SK-N-MC (cell line): ENCODE results near the gene GTF3C1.

Experiments
- DNase-seq: peaks from one replicate; pipeline ENCODE4 v3.0.0-alpha.2; 2011; ENCODE audit warnings: low read depth, low spot score
- H3K27ac ChIP-seq: fragments of 200-600 bp; sonication (generic); 2 replicates; pipeline ENCODE4 v1.5.1; 2016; ENCODE audit warnings: mixed run types
- H3K36me3 ChIP-seq: fragments of 200-600 bp; sonication (generic); 2 replicates; pipeline ENCODE4 v1.6.1; 2017; ENCODE audit warnings: antibody characterized with exemption, low read length, mixed read lengths; ENCODE audit not compliant: insufficient read depth
- H3K4me3 ChIP-seq: fragments of 200-600 bp; sonication (generic); 2 replicates; pipeline ENCODE4 v1.5.1; 2016
- H3K9ac ChIP-seq: fragments of 200-600 bp; sonication (generic); 2 replicates; pipeline ENCODE4 v1.8.0; 2017; ENCODE audit warnings: mixed run types, mixed read lengths; ENCODE audit not compliant: insufficient read length
- H3K9me3 ChIP-seq: fragments of 200-600 bp; sonication (generic); 2 replicates; pipeline ENCODE4 v1.6.1; 2017; ENCODE audit warnings: low read depth, mild to moderate bottlenecking, antibody characterized with exemption, low read length, moderate library complexity, mixed read lengths
- EZH2 ChIP-seq: fragments of 200-600 bp; sonication (generic); IDR thresholded peaks from one replicate; pipeline ENCODE4 v1.6.1; 2017; ENCODE audit warnings: antibody characterized with exemption
- FOXP2 ChIP-seq: optimal IDR thresholded peaks from 2 replicates; pipeline ENCODE3; 2011; ENCODE audit warnings: mild to moderate bottlenecking, moderate library complexity; ENCODE audit not compliant: insufficient read depth; ENCODE audit errors: extremely low read length, control extremely low read depth
- POLR2AphosphoS5 ChIP-seq: IDR thresholded peaks from 2 replicates; pipeline ENCODE4 v1.6.1; 2012; ENCODE audit warnings: mild to moderate bottlenecking, low read depth, low read length, borderline replicate concordance

The GTF3C1 gene

DNA sequence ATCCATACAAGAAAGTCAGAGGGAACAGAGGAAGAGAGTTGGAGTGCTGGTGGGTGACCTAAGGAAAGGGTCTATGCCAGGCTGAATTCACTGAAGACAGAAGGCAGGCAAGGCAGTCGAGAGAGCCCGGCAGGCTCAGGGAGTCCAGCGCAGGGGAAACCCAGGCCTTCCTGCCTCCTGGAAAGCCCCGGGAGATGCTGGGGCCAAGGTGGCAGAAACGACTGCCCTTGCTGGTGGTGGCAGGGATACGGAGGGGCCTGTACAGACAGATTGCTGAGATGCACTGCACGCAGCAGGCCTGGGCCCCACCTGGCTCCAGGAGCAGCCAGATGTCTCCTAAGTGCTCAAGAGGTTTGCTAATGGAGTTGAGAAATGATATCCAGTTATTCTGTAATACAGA lies 59.8 kb downstream of the GTF3C1 start:
- TF ChIP-seq EZH2 (no peak), FOXP2 (no peak), POLR2AphosphoS5 (no peak)
- H3K36me3 ChIP-seq = peaks cover 79% of the 10 kb centered on the region
- DNase-seq = no peak
- no peak overlapping the region for H3K4me3 ChIP-seq
- no peak overlapping the region for H3K27ac ChIP-seq
- H3K9ac ChIP-seq = no peak overlapping the region
- no peaks in the 10 kb centered on the region for H3K9me3 ChIP-seq

DNA sequence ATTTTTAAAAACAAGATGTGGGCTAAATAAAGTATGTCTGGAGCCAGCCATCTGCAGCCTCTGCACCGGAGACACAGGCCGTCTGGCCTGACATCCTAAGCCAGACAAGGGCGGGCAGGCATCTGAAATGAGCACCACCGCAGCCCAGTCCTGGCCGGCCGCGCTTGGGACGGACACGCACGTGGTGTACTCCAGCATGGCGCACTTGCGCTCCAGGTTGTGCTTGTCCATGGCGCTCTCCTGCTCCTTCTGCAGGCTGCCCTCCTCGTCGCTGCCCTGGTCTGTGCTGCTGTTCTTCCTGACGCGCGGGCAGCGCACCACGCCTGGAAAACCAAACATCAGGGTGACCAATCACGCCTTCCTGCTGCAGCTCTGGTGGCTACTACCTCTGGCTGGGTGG lies 60.3 kb downstream of the GTF3C1 start:
- DNase-seq = no peak
- no peaks in the 10 kb centered on the region for H3K9me3 ChIP-seq
- no peak overlapping the region for H3K4me3 ChIP-seq
- no peak overlapping the region for H3K9ac ChIP-seq
- TF ChIP-seq FOXP2 (no peak), POLR2AphosphoS5 (no peak), EZH2 (no peak)
- H3K36me3 ChIP-seq = peaks cover 79% of the 10 kb centered on the region
- H3K27ac ChIP-seq = no peak overlapping the region

DNA sequence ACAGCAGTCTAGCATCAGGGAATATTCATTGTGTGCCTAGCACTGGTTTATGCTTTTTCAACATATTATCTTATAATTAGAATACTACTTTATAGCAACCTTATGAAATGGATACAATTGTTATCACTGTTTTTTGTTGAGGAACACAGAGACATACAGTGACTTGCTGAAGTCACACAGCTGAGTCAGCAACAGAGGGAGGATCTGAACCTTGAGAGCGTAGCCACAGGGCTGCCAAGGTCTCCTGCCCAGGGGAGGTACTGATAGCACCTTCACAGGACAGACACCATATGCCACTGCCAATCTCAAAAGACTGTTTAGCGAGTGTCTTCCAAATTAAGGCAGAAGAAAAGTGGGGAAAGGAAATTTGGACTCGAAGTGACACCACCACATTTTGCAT lies 63.0 kb downstream of the GTF3C1 start:
- Histone ChIP-seq H3K4me3 (no peak overlapping the region), H3K27ac (no peak overlapping the region), H3K9ac (no peak overlapping the region), H3K36me3 (peaks cover 86% of the 10 kb centered on the region; the same call in 1 of the 2 replicates), H3K9me3 (no peaks in the 10 kb centered on the region)
- DNase-seq = no peak
- TF ChIP-seq POLR2AphosphoS5 (no peak), FOXP2 (no peak), EZH2 (no peak)

DNA sequence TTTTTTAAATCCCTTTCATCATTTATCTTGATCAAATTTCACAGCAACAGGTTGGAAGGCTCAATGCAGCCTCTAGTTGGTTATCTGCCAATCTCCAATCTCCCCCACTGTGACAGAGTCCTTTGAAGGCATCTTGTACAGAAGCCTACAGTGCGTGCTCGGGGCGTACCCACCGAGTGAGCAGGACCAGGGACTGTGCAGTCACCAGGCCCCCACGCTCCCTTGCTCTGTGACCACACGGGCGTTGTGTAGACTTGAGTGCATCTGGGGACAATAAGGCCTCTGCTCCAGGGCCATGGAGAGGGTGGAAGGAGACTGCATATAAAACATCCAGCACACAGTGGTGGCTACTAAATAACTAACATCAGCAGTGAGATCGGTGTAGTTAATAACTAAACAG lies 63.4 kb downstream of the GTF3C1 start:
- TF ChIP-seq EZH2 = no peak
- TF ChIP-seq FOXP2 = no peak
- no peak for TF ChIP-seq POLR2AphosphoS5
- Histone ChIP-seq H3K9ac (no peak overlapping the region), H3K27ac (no peak overlapping the region), H3K9me3 (no peaks in the 10 kb centered on the region), H3K4me3 (no peak overlapping the region), H3K36me3 (peaks cover 86% of the 10 kb centered on the region; the same call in 1 of the 2 replicates)
- no peak for DNase-seq

DNA sequence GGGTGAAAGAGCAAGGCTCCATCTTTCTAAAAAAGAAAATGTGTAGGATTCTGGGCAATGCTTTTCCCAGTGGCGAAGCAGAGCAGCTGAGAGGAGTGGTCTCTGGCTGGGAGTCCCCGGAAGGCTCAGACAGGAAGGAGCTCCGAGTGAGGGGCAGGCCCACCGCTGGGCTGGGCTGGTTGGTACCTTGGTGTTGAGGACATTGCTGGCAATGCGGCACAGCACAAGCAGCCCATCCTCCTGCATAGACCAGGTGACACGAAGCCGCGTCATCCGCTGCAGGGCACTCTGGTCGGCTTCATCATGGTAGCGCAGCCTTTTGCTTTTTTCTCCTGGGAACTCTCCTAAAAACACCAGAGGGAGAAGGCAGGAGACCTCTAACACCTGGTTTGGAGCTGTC lies 63.9 kb downstream of the GTF3C1 start:
- Histone ChIP-seq H3K4me3 (no peak overlapping the region), H3K9ac (no peak overlapping the region), H3K27ac (no peak overlapping the region), H3K9me3 (no peaks in the 10 kb centered on the region), H3K36me3 (peaks cover 86% of the 10 kb centered on the region; the same call in 1 of the 2 replicates)
- DNase-seq = no peak
- no peak for TF ChIP-seq EZH2
- no peak for TF ChIP-seq POLR2AphosphoS5
- no peak for TF ChIP-seq FOXP2

DNA sequence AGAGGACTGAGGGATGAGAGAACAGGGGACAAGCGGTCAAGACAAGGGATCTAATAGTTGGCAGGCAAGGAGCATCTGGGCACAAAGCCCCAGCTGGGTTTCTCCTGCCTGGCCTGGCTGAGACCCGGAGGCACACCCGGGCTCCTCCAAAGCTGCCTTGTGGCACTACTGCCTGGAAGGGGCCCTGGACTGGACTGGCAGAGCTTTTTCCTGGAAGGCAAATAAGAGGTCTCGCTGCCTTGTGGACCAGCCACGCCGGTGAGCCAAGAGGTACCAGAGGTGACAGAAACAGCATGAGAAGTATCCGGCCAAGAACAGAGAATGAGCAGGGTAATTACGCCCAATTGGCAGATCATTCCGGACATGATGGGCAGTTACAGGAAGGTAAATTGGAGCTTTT lies 64.6 kb downstream of the GTF3C1 start:
- H3K9ac ChIP-seq = no peak overlapping the region
- no peak overlapping the region for H3K27ac ChIP-seq
- H3K4me3 ChIP-seq = no peak overlapping the region
- TF ChIP-seq EZH2 (no peak), FOXP2 (no peak), POLR2AphosphoS5 (no peak)
- H3K9me3 ChIP-seq = no peaks in the 10 kb centered on the region
- DNase-seq = no peak
- peaks cover 87% of the 10 kb centered on the region; the same call in 1 of the 2 replicates for H3K36me3 ChIP-seq

DNA sequence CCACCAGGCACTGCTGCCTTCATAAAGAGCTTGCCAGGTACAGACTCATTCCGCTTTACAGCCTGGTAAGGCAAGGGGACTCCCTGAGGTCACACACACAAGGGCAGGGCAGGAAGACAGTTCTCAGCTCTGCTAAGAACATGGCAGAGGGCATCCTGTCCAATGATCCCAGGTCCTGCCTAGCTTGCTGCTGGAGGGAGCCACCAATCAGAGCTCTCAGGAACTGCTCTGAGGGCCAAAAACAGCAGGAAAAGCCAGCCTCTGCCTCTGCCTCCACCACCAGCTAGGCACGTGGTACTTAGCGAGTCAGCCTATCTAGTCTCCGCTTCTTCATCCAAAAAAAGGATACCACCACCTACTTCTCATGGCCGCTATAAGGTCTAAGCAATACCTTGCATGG lies 66.1 kb downstream of the GTF3C1 start:
- Histone ChIP-seq H3K9me3 (no peaks in the 10 kb centered on the region), H3K9ac (no peak overlapping the region), H3K4me3 (no peak overlapping the region), H3K27ac (no peak overlapping the region), H3K36me3 (peaks cover 77% of the 10 kb centered on the region)
- no peak for DNase-seq
- TF ChIP-seq POLR2AphosphoS5 (no peak), EZH2 (no peak), FOXP2 (no peak)

DNA sequence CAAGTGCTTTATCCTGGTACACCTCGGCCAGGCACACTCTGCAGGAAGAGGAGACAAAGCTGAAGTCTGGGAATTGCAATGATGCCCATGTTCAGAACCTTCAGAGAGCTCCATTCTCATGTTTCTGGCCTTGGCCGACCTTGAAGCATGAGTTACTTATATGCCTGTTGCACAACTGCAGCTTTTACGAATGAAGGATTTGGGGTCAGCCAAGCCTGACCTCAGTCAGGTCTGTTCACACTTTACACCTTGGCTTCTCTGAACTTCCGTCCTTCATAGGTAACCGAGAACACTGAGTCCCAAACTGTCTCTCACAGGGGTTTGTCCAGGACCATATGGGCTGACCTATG lies 66.7 kb downstream of the GTF3C1 start:
- Histone ChIP-seq H3K36me3 (peaks cover 77% of the 10 kb centered on the region), H3K9me3 (no peaks in the 10 kb centered on the region), H3K4me3 (no peak overlapping the region), H3K9ac (no peak overlapping the region), H3K27ac (no peak overlapping the region)
- no peak for TF ChIP-seq FOXP2
- no peak for TF ChIP-seq EZH2
- no peak for TF ChIP-seq POLR2AphosphoS5
- DNase-seq = no peak

DNA sequence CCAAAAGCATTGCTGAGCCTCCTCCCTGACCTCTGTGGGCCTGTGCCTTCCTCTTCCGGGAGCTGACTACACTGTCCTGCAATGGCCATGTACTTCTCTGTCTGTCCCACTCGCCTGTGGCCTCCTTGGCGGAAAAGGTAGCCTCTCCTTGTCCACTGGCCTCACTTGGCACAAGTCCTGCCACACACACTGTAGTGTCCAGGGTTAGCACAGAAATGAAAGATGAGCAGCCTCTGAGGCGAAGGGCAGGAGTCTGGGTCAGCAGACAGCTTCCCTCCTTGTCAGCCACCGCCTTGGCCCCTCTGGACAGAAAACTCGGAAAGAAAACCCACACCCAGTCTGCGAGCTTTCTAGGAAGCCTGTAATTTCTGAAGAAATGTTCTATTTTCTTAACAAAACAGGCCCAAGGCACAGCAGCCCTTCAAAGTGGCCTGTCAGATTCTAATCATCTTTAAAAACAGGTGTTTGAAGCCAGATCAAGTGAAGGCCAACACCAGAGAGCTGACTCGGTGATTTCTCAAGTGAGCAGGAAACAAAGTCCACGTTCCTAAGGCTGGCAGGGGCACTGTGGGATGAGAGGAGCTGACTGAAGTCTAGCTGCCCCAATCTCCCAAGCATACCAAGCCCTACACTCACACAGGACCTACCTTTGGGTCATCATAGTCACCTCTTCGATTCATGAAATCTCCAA lies 67.2 kb downstream of the GTF3C1 start:
- no peak overlapping the region for H3K27ac ChIP-seq
- TF ChIP-seq EZH2 (no peak), POLR2AphosphoS5 (no peak), FOXP2 (no peak)
- no peak for DNase-seq
- H3K9ac ChIP-seq = no peak overlapping the region
- peaks cover 79% of the 10 kb centered on the region for H3K36me3 ChIP-seq
- no peak overlapping the region for H3K4me3 ChIP-seq
- H3K9me3 ChIP-seq = no peaks in the 10 kb centered on the region
